Glutamatergic neuron (in vitro differentiated cells): ENCODE data around the gene KRT33A. TPM values are rescaled to one million over a fixed set of nuclear protein-coding genes. Genes with fewer than 3 reads are reported as not detected.

Source experiments
- DNase-seq: peaks from one replicate; pipeline ENCODE4 v3.0.0; 2022
- H3K27ac Mint-ChIP-seq: one replicate; pipeline ENCODE4 v1.8.0; 2020; ENCODE audit warnings: mild to moderate bottlenecking, mixed read lengths, inconsistent platforms; ENCODE audit not compliant: unreplicated experiment
- H3K27me3 Mint-ChIP-seq: one replicate; pipeline ENCODE4 v1.8.0; 2020; ENCODE audit warnings: mild to moderate bottlenecking, moderate library complexity, mixed read lengths, inconsistent platforms; ENCODE audit not compliant: unreplicated experiment
- H3K36me3 Mint-ChIP-seq: one replicate; pipeline ENCODE4 v1.8.0; 2020; ENCODE audit warnings: mild to moderate bottlenecking, mixed read lengths, inconsistent platforms; ENCODE audit not compliant: unreplicated experiment
- H3K4me1 Mint-ChIP-seq: one replicate; pipeline ENCODE4 v1.8.0; 2020; ENCODE audit warnings: mild to moderate bottlenecking, low read depth, mixed read lengths, inconsistent platforms; ENCODE audit not compliant: unreplicated experiment
- H3K4me3 Mint-ChIP-seq: one replicate; pipeline ENCODE4 v1.8.0; 2020; ENCODE audit warnings: mild to moderate bottlenecking, mixed read lengths, inconsistent platforms; ENCODE audit not compliant: unreplicated experiment
- H3K9me3 Mint-ChIP-seq: one replicate; pipeline ENCODE4 v1.8.0; 2020; ENCODE audit warnings: mild to moderate bottlenecking, moderate library complexity, mixed read lengths, inconsistent platforms; ENCODE audit not compliant: unreplicated experiment
- total RNA-seq: library from RNA; stranded (reverse); fragmentation: NEBNext Ultra II Directional; extraction: Animal tissue kit (Norgen Biotek cat#: 25700); gene quantifications from one replicate; pipeline ENCODE4 v1.2.1, GENCODE V29; 2021; ENCODE audit not compliant: unreplicated experiment
- TF ChIP-seq, protein P1 (sequence below): fragments of 200-600 bp; sonication (generic); IDR thresholded peaks from one replicate; pipeline ENCODE4 v1.5.0; 2021; ENCODE audit not compliant: partially characterized antibody, unreplicated experiment

KRT33A gene
- total RNA-seq, 1 donor from 2014 or later, result not detected

- no peak overlapping the region for H3K4me3 Mint-ChIP-seq
- no peak overlapping the region for H3K27ac Mint-ChIP-seq
- H3K36me3 Mint-ChIP-seq, result peaks cover 9% of the 10 kb centered on the region
- no peak for DNase-seq
- H3K27me3 Mint-ChIP-seq, result no peaks in the 10 kb centered on the region
- H3K4me1 Mint-ChIP-seq, result no peaks in the 10 kb centered on the region
- TF ChIP-seq, protein P1, sequence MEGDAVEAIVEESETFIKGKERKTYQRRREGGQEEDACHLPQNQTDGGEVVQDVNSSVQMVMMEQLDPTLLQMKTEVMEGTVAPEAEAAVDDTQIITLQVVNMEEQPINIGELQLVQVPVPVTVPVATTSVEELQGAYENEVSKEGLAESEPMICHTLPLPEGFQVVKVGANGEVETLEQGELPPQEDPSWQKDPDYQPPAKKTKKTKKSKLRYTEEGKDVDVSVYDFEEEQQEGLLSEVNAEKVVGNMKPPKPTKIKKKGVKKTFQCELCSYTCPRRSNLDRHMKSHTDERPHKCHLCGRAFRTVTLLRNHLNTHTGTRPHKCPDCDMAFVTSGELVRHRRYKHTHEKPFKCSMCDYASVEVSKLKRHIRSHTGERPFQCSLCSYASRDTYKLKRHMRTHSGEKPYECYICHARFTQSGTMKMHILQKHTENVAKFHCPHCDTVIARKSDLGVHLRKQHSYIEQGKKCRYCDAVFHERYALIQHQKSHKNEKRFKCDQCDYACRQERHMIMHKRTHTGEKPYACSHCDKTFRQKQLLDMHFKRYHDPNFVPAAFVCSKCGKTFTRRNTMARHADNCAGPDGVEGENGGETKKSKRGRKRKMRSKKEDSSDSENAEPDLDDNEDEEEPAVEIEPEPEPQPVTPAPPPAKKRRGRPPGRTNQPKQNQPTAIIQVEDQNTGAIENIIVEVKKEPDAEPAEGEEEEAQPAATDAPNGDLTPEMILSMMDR, result no peak
- H3K9me3 Mint-ChIP-seq, result peaks cover 2% of the 10 kb centered on the region
Observed at GRCh38 chr17:41377546-41377945, 26.9 kb upstream of the KRT33A start.

GRCh38 chr17:41369713-41370112, 19.1 kb upstream of the KRT33A start, which contains the start of gene KRT33B:
Gene KRT33B, minus strand, starts transcription at chr17:41369813. Its CDS starts 63 bp downstream, at chr17:41369750.
- peaks cover 4% of the 10 kb centered on the region for H3K9me3 Mint-ChIP-seq

GRCh38 chr17:41369023-41369422, 18.4 kb upstream of the KRT33A start:
- peaks cover 8% of the 10 kb centered on the region for H3K4me1 Mint-ChIP-seq
- no peak for DNase-seq
- TF ChIP-seq, protein P1, result no peak
- peaks cover 4% of the 10 kb centered on the region for H3K9me3 Mint-ChIP-seq
- no peaks in the 10 kb centered on the region for H3K36me3 Mint-ChIP-seq
- peaks cover 4% of the 10 kb centered on the region for H3K27me3 Mint-ChIP-seq
- no peak overlapping the region for H3K27ac Mint-ChIP-seq
- H3K4me3 Mint-ChIP-seq, result no peak overlapping the region

More at GRCh38 chr17:41369713-41370112, 19.1 kb upstream of the KRT33A start, which contains the start of gene KRT33B:
- H3K27ac Mint-ChIP-seq, result peak within 1 kb of the TSS; percentile 62
- TF ChIP-seq, protein P1, result no peak
- peak; percentile 39 for DNase-seq
- H3K36me3 Mint-ChIP-seq, result peaks cover 6% of the 10 kb centered on the region
- H3K4me1 Mint-ChIP-seq, result peaks cover 8% of the 10 kb centered on the region
- H3K27me3 Mint-ChIP-seq, result peaks cover 3% of the 10 kb centered on the region
- peak within 1 kb of the TSS; percentile 28 for H3K4me3 Mint-ChIP-seq

GRCh38 chr17:41367426-41368075, 16.9 kb upstream of the KRT33A start:
- TF ChIP-seq, protein P1, result no peak
- H3K36me3 Mint-ChIP-seq, result no peaks in the 10 kb centered on the region
- DNase-seq, result no peak
- peaks cover 4% of the 10 kb centered on the region for H3K9me3 Mint-ChIP-seq
- peaks cover 4% of the 10 kb centered on the region for H3K27me3 Mint-ChIP-seq
- no peak overlapping the region for H3K4me3 Mint-ChIP-seq
- H3K27ac Mint-ChIP-seq, result no peak overlapping the region
- peaks cover 8% of the 10 kb centered on the region for H3K4me1 Mint-ChIP-seq

DNA sequence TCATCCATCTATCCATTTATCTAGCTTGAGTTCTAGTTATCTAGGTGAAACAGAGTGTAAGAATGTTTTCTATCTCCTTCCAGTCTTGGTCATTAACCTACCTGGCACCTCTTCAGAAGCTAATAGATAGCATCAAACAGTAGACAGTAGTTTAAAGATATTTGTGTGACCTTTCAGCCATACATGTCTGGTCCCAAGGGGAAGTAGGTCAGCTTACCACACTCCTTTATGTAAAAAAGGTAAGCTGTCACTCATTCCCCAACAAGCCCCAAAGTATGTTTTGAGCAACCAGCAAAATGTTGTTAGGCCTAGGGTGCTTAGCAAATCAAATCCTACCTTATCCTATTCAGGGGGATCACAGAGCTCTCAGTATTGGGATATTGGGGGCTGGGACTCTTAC, 15.4 kb upstream of the KRT33A start:
- Mint-ChIP-seq H3K27me3 (peaks cover 4% of the 10 kb centered on the region), H3K4me1 (peaks cover 8% of the 10 kb centered on the region), H3K27ac (no peak overlapping the region), H3K9me3 (peaks cover 6% of the 10 kb centered on the region), H3K4me3 (no peak overlapping the region), H3K36me3 (no peaks in the 10 kb centered on the region)
- no peak for DNase-seq
- TF ChIP-seq, protein P1, result no peak
